Kidney epithelial cell (primary cell): ENCODE results near the gene COG4. TPM values are rescaled to one million over a fixed set of nuclear protein-coding genes. Genes with fewer than 3 reads are reported as not detected.

Source experiments
- DNase-seq: peaks from one replicate; pipeline ENCODE4 v3.0.0-alpha.2; 2010; ENCODE audit warnings: low read depth
- H3K27me3 ChIP-seq: 2 replicates; pipeline ENCODE4 v1.6.0; 2011; ENCODE audit warnings: low read length; ENCODE audit not compliant: control insufficient read depth, insufficient read depth
- H3K36me3 ChIP-seq: 2 replicates; pipeline ENCODE4 v1.5.1; 2011; ENCODE audit warnings: low read length; ENCODE audit not compliant: control insufficient read depth, insufficient read depth
- H3K4me3 ChIP-seq: 2 replicates; pipeline ENCODE4 v1.5.1; 2011; ENCODE audit warnings: low read depth, mild to moderate bottlenecking, control low read depth, low read length
- CTCF ChIP-seq: IDR thresholded peaks from 2 replicates; pipeline ENCODE4 v1.5.1; 2011; ENCODE audit warnings: mild to moderate bottlenecking, moderate library complexity, low read length, control low read depth, inconsistent platforms; ENCODE audit not compliant: insufficient read depth, poor library complexity, severe bottlenecking
- total RNA-seq: library from RNA; depleted of rRNA; stranded (reverse); fragments of >200 nt; gene quantifications from 2 replicates; pipeline ENCODE4 v1.2.3, GENCODE V29; 2015

COG4 gene
- total RNA-seq, 1 donor from 2014 or later = 46.4 TPM

GRCh38 chr16:70523743-70524398 lies 517 bp upstream of the COG4 start, which contains the start of gene SF3B3:
TSS of gene SF3B3 (plus strand) at chr16:70523816. CDS start at chr16:70526657, 2,841 bp downstream.
- no peak for TF ChIP-seq CTCF
- Histone ChIP-seq H3K36me3 (peaks cover 1% of the 10 kb centered on the region), H3K27me3 (no peaks in the 10 kb centered on the region), H3K4me3 (peak within 1 kb of the TSS; percentile 95)
- DNase-seq = no peak

- no peak for DNase-seq
- no peak for TF ChIP-seq CTCF
- Histone ChIP-seq H3K36me3 (no peaks in the 10 kb centered on the region), H3K27me3 (no peaks in the 10 kb centered on the region), H3K4me3 (peak overlapping the region; percentile 95)
These were observed 908 bp downstream of the COG4 start for GRCh38 chr16:70522216-70523075.

- no peak for DNase-seq
- Histone ChIP-seq H3K27me3 (no peaks in the 10 kb centered on the region), H3K4me3 (no peak overlapping the region), H3K36me3 (no peaks in the 10 kb centered on the region)
- no peak for TF ChIP-seq CTCF
These were observed 2.6 kb downstream of the COG4 start for GRCh38 chr16:70520612-70521297.

GRCh38 chr16:70512456-70512855 lies 10.9 kb downstream of the COG4 start:
- no peaks in the 10 kb centered on the region for H3K27me3 ChIP-seq
- TF ChIP-seq CTCF = no peak
- no peak for DNase-seq
- H3K36me3 ChIP-seq = peaks cover 5% of the 10 kb centered on the region
- H3K4me3 ChIP-seq = no peak overlapping the region

GRCh38 chr16:70511833-70512232 lies 11.5 kb downstream of the COG4 start:
- H3K36me3 ChIP-seq = peaks cover 5% of the 10 kb centered on the region

More at GRCh38 chr16:70511833-70512232, 11.5 kb downstream of the COG4 start:
- Histone ChIP-seq H3K27me3 (no peaks in the 10 kb centered on the region), H3K4me3 (no peak overlapping the region)
- no peak for TF ChIP-seq CTCF
- no peak for DNase-seq
